Measurements from ENCODE around the gene FRAS1. TPM values are rescaled to one million over a fixed set of nuclear protein-coding genes. Genes with fewer than 3 reads are reported as not detected.

The FRAS1 gene
- total and polyA plus RNA-seq, 5 donors from 2014 or later = not detected

- Histone ChIP-seq H3K4me3 (ENCODE audit: low read depth, low read length) (no peak overlapping the region), H3K36me3 (ENCODE audit: control insufficient read depth, insufficient read depth, low read length) (no peaks in the 10 kb centered on the region), H3K27me3 (ENCODE audit: control insufficient read depth, insufficient read depth, low read length) (no peaks in the 10 kb centered on the region), H3K27ac (ENCODE audit: insufficient read depth, low read length, poor library complexity, severe bottlenecking) (no peak overlapping the region), H3K4me1 (ENCODE audit: control insufficient read depth, insufficient read depth, low read length, poor library complexity, severe bottlenecking) (no peaks in the 10 kb centered on the region), H3K9me3 (ENCODE audit: control insufficient read depth in 2 of 2, low read length in 2 of 2) (no peaks in the 10 kb centered on the region)
- H3K4me1 Mint-ChIP-seq = no peaks in the 10 kb centered on the region
- no peaks in the 10 kb centered on the region for H3K27me3 Mint-ChIP-seq
- H3K9me3 Mint-ChIP-seq = peaks cover 0 to 5% (median 2%) of the 10 kb centered on the region in 7 donors
- H3K4me3 Mint-ChIP-seq = no peak overlapping the region
- no peak for DNase-seq
- no peak for ATAC-seq (ENCODE audit: low read depth in 2 of 2)
- no peak overlapping the region for H3K27ac Mint-ChIP-seq
- no peaks in the 10 kb centered on the region for H3K36me3 Mint-ChIP-seq
Measured at GRCh38 chr4:78226279-78226678, 169.2 kb downstream of the FRAS1 start.

- no peak overlapping the region for H3K27ac Mint-ChIP-seq
Measured at GRCh38 chr4:78227411-78228057, 170.4 kb downstream of the FRAS1 start.

GRCh38 chr4:78235800-78236199, 178.7 kb downstream of the FRAS1 start:
- no peaks in the 10 kb centered on the region for H3K36me3 Mint-ChIP-seq

More at GRCh38 chr4:78227411-78228057, 170.4 kb downstream of the FRAS1 start:
- no peak overlapping the region for H3K4me3 Mint-ChIP-seq
- Histone ChIP-seq H3K9me3 (ENCODE audit: control insufficient read depth in 2 of 2, low read length in 2 of 2) (no peaks in the 10 kb centered on the region), H3K4me3 (ENCODE audit: low read depth, low read length) (no peak overlapping the region), H3K27me3 (ENCODE audit: control insufficient read depth, insufficient read depth, low read length) (no peaks in the 10 kb centered on the region), H3K27ac (ENCODE audit: insufficient read depth, low read length, poor library complexity, severe bottlenecking) (no peak overlapping the region), H3K36me3 (ENCODE audit: control insufficient read depth, insufficient read depth, low read length) (no peaks in the 10 kb centered on the region), H3K4me1 (ENCODE audit: control insufficient read depth, insufficient read depth, low read length, poor library complexity, severe bottlenecking) (no peaks in the 10 kb centered on the region)
- H3K36me3 Mint-ChIP-seq = no peaks in the 10 kb centered on the region
- DNase-seq (no peak), ATAC-seq (ENCODE audit: low read depth in 2 of 2) (no peak)
- no peaks in the 10 kb centered on the region for H3K27me3 Mint-ChIP-seq
- H3K4me1 Mint-ChIP-seq = no peaks in the 10 kb centered on the region
- peaks cover 0 to 5% (median 2%) of the 10 kb centered on the region in 7 donors for H3K9me3 Mint-ChIP-seq

GRCh38 chr4:78237360-78237759, 180.2 kb downstream of the FRAS1 start:
- Histone ChIP-seq H3K4me1 (ENCODE audit: control insufficient read depth, insufficient read depth, low read length, poor library complexity, severe bottlenecking) (no peaks in the 10 kb centered on the region), H3K36me3 (ENCODE audit: control insufficient read depth, insufficient read depth, low read length) (no peaks in the 10 kb centered on the region), H3K27ac (ENCODE audit: insufficient read depth, low read length, poor library complexity, severe bottlenecking) (no peak overlapping the region), H3K9me3 (ENCODE audit: control insufficient read depth in 2 of 2, low read length in 2 of 2) (no peaks in the 10 kb centered on the region), H3K27me3 (ENCODE audit: control insufficient read depth, insufficient read depth, low read length) (no peaks in the 10 kb centered on the region), H3K4me3 (ENCODE audit: low read depth, low read length) (no peak overlapping the region)
- Mint-ChIP-seq H3K9me3 (no peaks in the 10 kb centered on the region), H3K4me3 (no peak overlapping the region), H3K4me1 (no peaks in the 10 kb centered on the region), H3K27ac (no peak overlapping the region), H3K36me3 (no peaks in the 10 kb centered on the region), H3K27me3 (no peaks in the 10 kb centered on the region)
- ATAC-seq (ENCODE audit: low read depth in 2 of 2) (no peak), DNase-seq (no peak)

More at GRCh38 chr4:78235800-78236199, 178.7 kb downstream of the FRAS1 start:
- Histone ChIP-seq H3K27me3 (ENCODE audit: control insufficient read depth, insufficient read depth, low read length) (no peaks in the 10 kb centered on the region), H3K36me3 (ENCODE audit: control insufficient read depth, insufficient read depth, low read length) (no peaks in the 10 kb centered on the region), H3K9me3 (ENCODE audit: control insufficient read depth in 2 of 2, low read length in 2 of 2) (no peaks in the 10 kb centered on the region), H3K27ac (ENCODE audit: insufficient read depth, low read length, poor library complexity, severe bottlenecking) (no peak overlapping the region), H3K4me1 (ENCODE audit: control insufficient read depth, insufficient read depth, low read length, poor library complexity, severe bottlenecking) (no peaks in the 10 kb centered on the region), H3K4me3 (ENCODE audit: low read depth, low read length) (no peak overlapping the region)
- no peaks in the 10 kb centered on the region for H3K27me3 Mint-ChIP-seq
- no peaks in the 10 kb centered on the region for H3K9me3 Mint-ChIP-seq
- no peaks in the 10 kb centered on the region for H3K4me1 Mint-ChIP-seq
- DNase-seq (no peak), ATAC-seq (ENCODE audit: low read depth in 2 of 2) (no peak)
- no peak overlapping the region for H3K27ac Mint-ChIP-seq
- H3K4me3 Mint-ChIP-seq = no peak overlapping the region

- no peaks in the 10 kb centered on the region for H3K36me3 Mint-ChIP-seq
- H3K27me3 Mint-ChIP-seq = no peaks in the 10 kb centered on the region
- Histone ChIP-seq H3K4me1 (ENCODE audit: control insufficient read depth, insufficient read depth, low read length, poor library complexity, severe bottlenecking) (no peaks in the 10 kb centered on the region), H3K4me3 (ENCODE audit: low read depth, low read length) (no peak overlapping the region), H3K27ac (ENCODE audit: insufficient read depth, low read length, poor library complexity, severe bottlenecking) (no peak overlapping the region), H3K27me3 (ENCODE audit: control insufficient read depth, insufficient read depth, low read length) (peaks cover 3% of the 10 kb centered on the region), H3K36me3 (ENCODE audit: control insufficient read depth, insufficient read depth, low read length) (no peaks in the 10 kb centered on the region), H3K9me3 (ENCODE audit: control insufficient read depth in 2 of 2, low read length in 2 of 2) (no peaks in the 10 kb centered on the region)
- H3K4me1 Mint-ChIP-seq = no peaks in the 10 kb centered on the region
- DNase-seq = no peak
- no peak overlapping the region for H3K4me3 Mint-ChIP-seq
- H3K9me3 Mint-ChIP-seq = no peaks in the 10 kb centered on the region
- no peak overlapping the region for H3K27ac Mint-ChIP-seq
- no peak for ATAC-seq (ENCODE audit: low read depth in 2 of 2)
Measured at GRCh38 chr4:78242071-78242470, 184.9 kb downstream of the FRAS1 start.

GRCh38 chr4:78244705-78245485, 187.8 kb downstream of the FRAS1 start:
- Mint-ChIP-seq H3K4me3 (no peak overlapping the region), H3K9me3 (peaks cover 0 to 1% (median 0%) of the 10 kb centered on the region in 7 donors), H3K27me3 (no peaks in the 10 kb centered on the region), H3K36me3 (no peaks in the 10 kb centered on the region), H3K4me1 (no peaks in the 10 kb centered on the region), H3K27ac (no peak overlapping the region)
- Histone ChIP-seq H3K27ac (ENCODE audit: insufficient read depth, low read length, poor library complexity, severe bottlenecking) (no peak overlapping the region), H3K36me3 (ENCODE audit: control insufficient read depth, insufficient read depth, low read length) (no peaks in the 10 kb centered on the region), H3K9me3 (ENCODE audit: control insufficient read depth in 2 of 2, low read length in 2 of 2) (no peaks in the 10 kb centered on the region), H3K4me3 (ENCODE audit: low read depth, low read length) (no peak overlapping the region), H3K27me3 (ENCODE audit: control insufficient read depth, insufficient read depth, low read length) (peaks cover 3% of the 10 kb centered on the region), H3K4me1 (ENCODE audit: control insufficient read depth, insufficient read depth, low read length, poor library complexity, severe bottlenecking) (no peaks in the 10 kb centered on the region)
- DNase-seq (no peak), ATAC-seq (ENCODE audit: low read depth in 2 of 2) (no peak)

GRCh38 chr4:78247536-78248285, 190.6 kb downstream of the FRAS1 start:
- Histone ChIP-seq H3K9me3 (ENCODE audit: control insufficient read depth in 2 of 2, low read length in 2 of 2) (no peaks in the 10 kb centered on the region), H3K36me3 (ENCODE audit: control insufficient read depth, insufficient read depth, low read length) (no peaks in the 10 kb centered on the region), H3K27me3 (ENCODE audit: control insufficient read depth, insufficient read depth, low read length) (peaks cover 3% of the 10 kb centered on the region), H3K4me1 (ENCODE audit: control insufficient read depth, insufficient read depth, low read length, poor library complexity, severe bottlenecking) (no peaks in the 10 kb centered on the region), H3K4me3 (ENCODE audit: low read depth, low read length) (no peak overlapping the region), H3K27ac (ENCODE audit: insufficient read depth, low read length, poor library complexity, severe bottlenecking) (no peak overlapping the region)
- no peak for ATAC-seq (ENCODE audit: low read depth in 2 of 2)
- Mint-ChIP-seq H3K4me1 (no peaks in the 10 kb centered on the region), H3K36me3 (no peaks in the 10 kb centered on the region), H3K27me3 (peaks cover 4% of the 10 kb centered on the region), H3K27ac (no peak overlapping the region), H3K9me3 (peaks cover 0 to 9% (median 3%) of the 10 kb centered on the region in 7 donors), H3K4me3 (no peak overlapping the region)
- no peak for DNase-seq

All from CD4-positive, CD25-positive, alpha-beta regulatory T cell (primary cell).